ENCODE measurements around the gene ETV4.

GRCh38 chr17:43517615-43518386, 28.3 kb downstream of the ETV4 start:
- TF ChIP-seq POLR2A (IDR thresholded peaks at IDR 0.05; ENCODE audit: low read length), result no peak
- TF ChIP-seq GATA1 (IDR thresholded peaks at IDR 0.05; ENCODE audit: low read depth, low read length), result no peak
